ENCODE data around the gene SLC2A6. TPM values are rescaled to one million over a fixed set of nuclear protein-coding genes. Genes with fewer than 3 reads are reported as not detected.

The SLC2A6 gene
- total RNA-seq, 2 experiments from 2014 or later = 5.4 to 6.7 TPM

DNA sequence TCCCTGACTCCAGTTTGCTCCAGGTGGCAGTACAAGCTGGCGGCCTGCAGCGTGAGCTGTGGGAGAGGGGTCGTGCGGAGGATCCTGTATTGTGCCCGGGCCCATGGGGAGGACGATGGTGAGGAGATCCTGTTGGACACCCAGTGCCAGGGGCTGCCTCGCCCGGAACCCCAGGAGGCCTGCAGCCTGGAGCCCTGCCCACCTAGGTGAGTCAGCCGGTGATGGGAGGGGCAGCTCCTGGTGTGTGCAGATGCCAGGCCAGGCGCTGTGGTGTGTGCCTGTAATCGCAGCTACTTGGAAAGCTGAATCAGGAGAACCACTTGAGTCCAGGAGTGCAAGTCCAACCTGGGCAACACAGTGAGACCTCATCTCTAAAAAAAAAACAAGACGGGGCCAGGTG, 29.1 kb downstream of the SLC2A6 start:
- H3K36me3 Mint-ChIP-seq (ENCODE audit: low read depth) = no peaks in the 10 kb centered on the region
- no peaks in the 10 kb centered on the region for H3K9me3 Mint-ChIP-seq
- H3K4me1 Mint-ChIP-seq (ENCODE audit: low read depth) = no peaks in the 10 kb centered on the region
- no peak overlapping the region for H3K27ac Mint-ChIP-seq
- no peak overlapping the region for H3K4me3 Mint-ChIP-seq
- CTCF ChIA-PET = no interaction called here
- TF ChIP-seq CTCF (IDR thresholded peaks at IDR 0.05) = no peak
- H3K27me3 Mint-ChIP-seq = no peaks in the 10 kb centered on the region
- DNase-seq (no peak), ATAC-seq (no peak)
- intact Hi-C loops (cut with micrococcal nuclease) = no loop called here
- POLR2A ChIA-PET = no interaction called here

DNA sequence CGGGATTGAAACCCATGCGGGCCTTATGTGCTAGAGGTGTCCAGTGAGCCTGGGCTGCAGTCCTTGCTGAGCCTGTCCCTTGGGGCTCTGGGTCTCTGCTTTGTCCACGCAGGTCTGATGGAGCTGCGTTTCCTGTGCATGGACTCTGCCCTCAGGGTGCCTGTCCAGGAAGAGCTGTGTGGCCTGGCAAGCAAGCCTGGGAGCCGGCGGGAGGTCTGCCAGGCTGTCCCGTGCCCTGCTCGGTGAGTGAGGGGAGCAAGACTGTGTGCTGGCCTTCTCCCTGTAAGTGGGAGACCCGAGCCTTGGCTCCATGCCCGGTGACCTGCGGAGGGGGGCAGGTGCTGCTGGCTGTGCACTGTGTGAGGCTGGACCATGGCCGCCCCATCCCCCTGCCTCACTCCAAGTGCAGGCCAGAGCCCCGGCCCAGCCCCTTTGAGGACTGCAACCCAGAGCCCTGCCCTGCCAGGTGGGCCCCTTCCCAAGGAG, 30.4 kb downstream of the SLC2A6 start:
- Mint-ChIP-seq H3K27ac (no peak overlapping the region), H3K9me3 (no peaks in the 10 kb centered on the region), H3K4me1 (ENCODE audit: low read depth) (no peaks in the 10 kb centered on the region), H3K27me3 (no peaks in the 10 kb centered on the region), H3K36me3 (ENCODE audit: low read depth) (no peaks in the 10 kb centered on the region), H3K4me3 (no peak overlapping the region)
- CTCF ChIA-PET = no interaction called here
- no peak for TF ChIP-seq CTCF (IDR thresholded peaks at IDR 0.05)
- POLR2A ChIA-PET = no interaction called here
- ATAC-seq (no peak), DNase-seq (no peak)
- intact Hi-C loops (cut with micrococcal nuclease) = no loop called here

DNA sequence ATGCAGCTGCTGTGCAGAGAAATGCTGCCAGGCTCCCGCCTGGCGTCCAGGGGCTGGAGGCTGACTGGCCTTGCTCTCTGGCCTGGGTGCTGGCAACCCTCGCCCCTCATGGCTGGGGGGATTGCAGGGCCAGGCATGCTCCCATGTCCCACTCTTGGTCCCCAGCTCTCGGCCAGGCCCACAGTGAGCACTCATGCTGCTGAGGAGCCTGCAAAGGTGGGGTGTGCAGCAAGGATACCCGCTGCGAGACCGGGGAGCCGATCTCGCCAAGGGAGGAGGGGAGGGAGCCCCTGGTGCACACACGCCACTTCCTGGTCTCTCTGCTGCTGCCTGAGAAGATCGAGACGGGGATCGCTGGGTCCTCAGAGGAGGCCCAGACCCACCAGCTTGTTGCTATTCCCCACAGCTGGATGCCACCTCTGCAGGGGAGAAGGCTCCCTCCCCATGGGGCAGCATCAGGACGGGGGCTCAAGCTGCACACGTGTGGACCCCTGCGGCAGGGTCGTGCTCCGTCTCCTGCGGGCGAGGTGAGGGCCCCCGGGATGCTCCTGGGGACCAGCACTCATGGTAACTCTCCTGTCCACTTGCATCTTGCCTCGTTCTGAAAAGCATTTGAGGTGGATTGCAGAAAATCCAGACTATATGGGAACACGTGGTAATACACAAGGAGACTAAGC, 33.5 kb downstream of the SLC2A6 start:
- Mint-ChIP-seq H3K4me1 (ENCODE audit: low read depth) (no peaks in the 10 kb centered on the region), H3K27ac (no peak overlapping the region), H3K4me3 (no peak overlapping the region), H3K27me3 (no peaks in the 10 kb centered on the region), H3K9me3 (no peaks in the 10 kb centered on the region), H3K36me3 (ENCODE audit: low read depth) (no peaks in the 10 kb centered on the region)
- DNase-seq (no peak), ATAC-seq (no peak)
- POLR2A ChIA-PET = no interaction called here
- intact Hi-C loops (cut with micrococcal nuclease) = no loop called here
- CTCF ChIA-PET = no interaction called here
- TF ChIP-seq CTCF (IDR thresholded peaks at IDR 0.05) = no peak

DNA sequence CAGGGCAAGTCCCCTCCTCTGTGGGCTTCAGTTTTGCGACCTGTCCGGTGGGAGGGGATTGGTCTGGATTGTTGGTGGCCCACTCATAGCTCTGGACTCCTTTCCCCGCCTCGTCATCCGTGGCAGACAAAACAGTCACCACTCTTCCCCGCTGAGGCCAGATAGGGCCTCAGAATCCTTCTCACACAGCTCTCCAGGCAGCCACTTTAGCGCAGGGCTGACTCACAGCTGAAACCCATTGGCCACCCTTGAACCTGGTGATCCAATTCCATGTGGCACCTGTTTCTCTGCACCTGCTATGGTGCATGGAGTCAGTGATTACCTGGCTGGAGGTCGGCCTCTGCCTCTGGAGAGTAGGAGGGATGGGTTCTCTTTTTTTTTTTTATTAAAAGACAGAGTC, 34.9 kb downstream of the SLC2A6 start:
- peaks cover 5% of the 10 kb centered on the region for H3K4me1 Mint-ChIP-seq (ENCODE audit: low read depth)
- POLR2A ChIA-PET = no interaction called here
- H3K36me3 Mint-ChIP-seq (ENCODE audit: low read depth) = no peaks in the 10 kb centered on the region
- no peak for ATAC-seq
- no peak overlapping the region for H3K4me3 Mint-ChIP-seq
- no peaks in the 10 kb centered on the region for H3K9me3 Mint-ChIP-seq
- CTCF ChIA-PET = no interaction called here
- intact Hi-C loops (cut with micrococcal nuclease) = no loop called here
- no peaks in the 10 kb centered on the region for H3K27me3 Mint-ChIP-seq
- DNase-seq = no peak
- no peak for TF ChIP-seq CTCF (IDR thresholded peaks at IDR 0.05)
- H3K27ac Mint-ChIP-seq = no peak overlapping the region

GRCh38 chr9:133443248-133443647, 35.7 kb downstream of the SLC2A6 start:
- no peaks in the 10 kb centered on the region for H3K27me3 Mint-ChIP-seq
- CTCF ChIA-PET = no interaction called here
- H3K9me3 Mint-ChIP-seq = no peaks in the 10 kb centered on the region
- TF ChIP-seq CTCF (IDR thresholded peaks at IDR 0.05) = no peak
- intact Hi-C loops (cut with micrococcal nuclease) = no loop called here
- H3K36me3 Mint-ChIP-seq (ENCODE audit: low read depth) = no peaks in the 10 kb centered on the region
- DNase-seq (no peak), ATAC-seq (no peak)
- H3K27ac Mint-ChIP-seq = no peak overlapping the region
- POLR2A ChIA-PET = no interaction called here
- H3K4me3 Mint-ChIP-seq = no peak overlapping the region
- H3K4me1 Mint-ChIP-seq (ENCODE audit: low read depth) = peaks cover 5% of the 10 kb centered on the region

Measured in activated CD8-positive, alpha-beta T cell treated with anti-CD3 and anti-CD28 coated beads for 36 hours (primary cell).